ENCODE measurements around the gene MAPKAPK5.
"Not testable (repeated sequence)": the region's sequence is repeated elsewhere in the genome, so short reads cannot be mapped to it uniquely, and the experiment has no call there.

MAPKAPK5 gene

DNA sequence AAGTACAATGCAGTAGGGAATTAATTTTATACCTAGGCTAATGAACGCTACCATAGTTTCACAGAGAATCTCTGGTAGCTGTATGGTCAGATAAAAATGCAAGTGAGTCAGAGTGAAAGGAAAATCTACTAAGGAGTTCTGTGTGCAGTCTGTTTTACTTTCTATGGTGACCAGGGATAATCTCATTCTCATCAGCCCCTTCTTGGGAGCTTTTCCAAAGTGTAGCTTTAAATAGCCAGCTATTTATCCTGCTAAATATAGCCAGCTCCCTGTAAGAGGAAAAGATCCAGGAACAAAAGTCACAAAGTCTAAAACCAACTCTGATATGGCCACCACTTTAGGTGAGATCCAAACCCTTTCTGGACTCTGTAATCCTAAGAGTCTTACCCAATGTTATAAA, 95.4 kb downstream of the MAPKAPK5 start:
- H3K79me2 ChIP-seq (ENCODE audit: insufficient read depth, low read depth), result no peaks in the 10 kb centered on the region
- H2AFZ ChIP-seq (ENCODE audit: low read depth), result no peak overlapping the region
- no peaks in the 10 kb centered on the region for H4K20me1 ChIP-seq (ENCODE audit: insufficient read depth)
- H3K36me3 ChIP-seq (ENCODE audit: insufficient read depth), result no peaks in the 10 kb centered on the region
- no peak overlapping the region for H3K4me2 ChIP-seq
- H3K27me3 ChIP-seq (ENCODE audit: insufficient read depth, low read depth), result no peaks in the 10 kb centered on the region
- TF ChIP-seq, protein P1, sequence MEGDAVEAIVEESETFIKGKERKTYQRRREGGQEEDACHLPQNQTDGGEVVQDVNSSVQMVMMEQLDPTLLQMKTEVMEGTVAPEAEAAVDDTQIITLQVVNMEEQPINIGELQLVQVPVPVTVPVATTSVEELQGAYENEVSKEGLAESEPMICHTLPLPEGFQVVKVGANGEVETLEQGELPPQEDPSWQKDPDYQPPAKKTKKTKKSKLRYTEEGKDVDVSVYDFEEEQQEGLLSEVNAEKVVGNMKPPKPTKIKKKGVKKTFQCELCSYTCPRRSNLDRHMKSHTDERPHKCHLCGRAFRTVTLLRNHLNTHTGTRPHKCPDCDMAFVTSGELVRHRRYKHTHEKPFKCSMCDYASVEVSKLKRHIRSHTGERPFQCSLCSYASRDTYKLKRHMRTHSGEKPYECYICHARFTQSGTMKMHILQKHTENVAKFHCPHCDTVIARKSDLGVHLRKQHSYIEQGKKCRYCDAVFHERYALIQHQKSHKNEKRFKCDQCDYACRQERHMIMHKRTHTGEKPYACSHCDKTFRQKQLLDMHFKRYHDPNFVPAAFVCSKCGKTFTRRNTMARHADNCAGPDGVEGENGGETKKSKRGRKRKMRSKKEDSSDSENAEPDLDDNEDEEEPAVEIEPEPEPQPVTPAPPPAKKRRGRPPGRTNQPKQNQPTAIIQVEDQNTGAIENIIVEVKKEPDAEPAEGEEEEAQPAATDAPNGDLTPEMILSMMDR (conservative IDR thresholded peaks at IDR 0.05; ENCODE audit: low read depth, low read length), result no peak
- H3K4me1 ChIP-seq (ENCODE audit: low read depth, poor library complexity, severe bottlenecking), result peaks cover 15% of the 10 kb centered on the region
- no peak overlapping the region for H3K27ac ChIP-seq
- no peak overlapping the region for H3K9ac ChIP-seq
- no peak overlapping the region for H3K4me3 ChIP-seq (IDR thresholded peaks at IDR 0.05; ENCODE audit: insufficient read depth, low read depth, low read length)

DNA sequence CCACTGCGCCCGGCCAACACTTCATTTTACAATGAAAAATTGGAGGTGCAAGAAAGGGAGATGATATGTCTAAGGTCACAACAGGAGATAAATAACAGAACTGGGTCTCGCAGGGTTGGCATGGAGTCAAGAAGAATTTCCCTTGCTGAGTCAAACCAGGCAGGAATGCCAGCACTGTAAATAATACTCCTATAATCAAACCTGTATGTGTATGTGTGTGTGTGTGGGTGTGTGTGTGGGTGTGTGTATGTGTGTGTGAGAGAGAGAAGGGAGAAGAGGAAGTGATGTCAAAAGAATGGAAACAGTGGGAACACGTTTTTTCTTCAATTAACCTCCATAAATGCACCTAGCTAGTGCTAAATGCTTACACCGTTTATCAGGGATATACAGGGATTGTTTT, 100.5 kb downstream of the MAPKAPK5 start:
- TF ChIP-seq, protein P1 (conservative IDR thresholded peaks at IDR 0.05; ENCODE audit: low read depth, low read length), result no peak

DNA sequence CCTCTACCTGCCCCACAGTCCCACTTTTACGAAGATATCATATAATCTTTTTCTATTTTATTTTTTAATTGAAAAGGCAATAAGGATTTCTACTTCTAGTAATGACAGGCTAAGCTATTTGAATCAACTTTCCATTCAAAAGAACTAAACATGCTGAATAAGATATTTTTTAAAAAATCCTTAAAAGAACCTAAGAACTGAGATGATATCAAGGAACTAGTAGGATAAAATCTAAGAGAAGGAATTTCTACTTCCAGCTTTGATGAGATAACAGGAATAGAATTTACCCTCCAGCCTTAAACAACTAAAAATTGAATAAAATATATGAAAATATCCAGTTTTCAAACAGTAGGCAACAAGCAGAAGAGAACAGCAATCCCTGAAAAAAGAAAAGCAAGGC, 101.9 kb downstream of the MAPKAPK5 start:
- H3K36me3 ChIP-seq (ENCODE audit: insufficient read depth), result no peaks in the 10 kb centered on the region
- H4K20me1 ChIP-seq (ENCODE audit: insufficient read depth), result no peaks in the 10 kb centered on the region
- no peak overlapping the region for H2AFZ ChIP-seq (ENCODE audit: low read depth)
- H3K4me1 ChIP-seq (ENCODE audit: low read depth, poor library complexity, severe bottlenecking), result peaks cover 34% of the 10 kb centered on the region
- H3K79me2 ChIP-seq (ENCODE audit: insufficient read depth, low read depth), result no peaks in the 10 kb centered on the region
- H3K4me2 ChIP-seq, result no peak overlapping the region
- H3K4me3 ChIP-seq (IDR thresholded peaks at IDR 0.05; ENCODE audit: insufficient read depth, low read depth, low read length), result no peak overlapping the region
- TF ChIP-seq, protein P1 (conservative IDR thresholded peaks at IDR 0.05; ENCODE audit: low read depth, low read length), result no peak
- H3K9ac ChIP-seq, result no peak overlapping the region
- no peak overlapping the region for H3K27ac ChIP-seq
- no peaks in the 10 kb centered on the region for H3K27me3 ChIP-seq (ENCODE audit: insufficient read depth, low read depth)

More for the DNA sequence above, 100.5 kb downstream of the MAPKAPK5 start:
- Histone ChIP-seq H3K36me3 (ENCODE audit: insufficient read depth) (no peaks in the 10 kb centered on the region), H3K4me3 (IDR thresholded peaks at IDR 0.05; ENCODE audit: insufficient read depth, low read depth, low read length) (no peak overlapping the region), H3K27ac (no peak overlapping the region), H3K4me1 (ENCODE audit: low read depth, poor library complexity, severe bottlenecking) (peaks cover 40% of the 10 kb centered on the region), H3K4me2 (no peak overlapping the region), H3K27me3 (ENCODE audit: insufficient read depth, low read depth) (no peaks in the 10 kb centered on the region), H3K79me2 (ENCODE audit: insufficient read depth, low read depth) (no peaks in the 10 kb centered on the region), H4K20me1 (ENCODE audit: insufficient read depth) (no peaks in the 10 kb centered on the region), H2AFZ (ENCODE audit: low read depth) (no peak overlapping the region), H3K9ac (no peak overlapping the region)

DNA sequence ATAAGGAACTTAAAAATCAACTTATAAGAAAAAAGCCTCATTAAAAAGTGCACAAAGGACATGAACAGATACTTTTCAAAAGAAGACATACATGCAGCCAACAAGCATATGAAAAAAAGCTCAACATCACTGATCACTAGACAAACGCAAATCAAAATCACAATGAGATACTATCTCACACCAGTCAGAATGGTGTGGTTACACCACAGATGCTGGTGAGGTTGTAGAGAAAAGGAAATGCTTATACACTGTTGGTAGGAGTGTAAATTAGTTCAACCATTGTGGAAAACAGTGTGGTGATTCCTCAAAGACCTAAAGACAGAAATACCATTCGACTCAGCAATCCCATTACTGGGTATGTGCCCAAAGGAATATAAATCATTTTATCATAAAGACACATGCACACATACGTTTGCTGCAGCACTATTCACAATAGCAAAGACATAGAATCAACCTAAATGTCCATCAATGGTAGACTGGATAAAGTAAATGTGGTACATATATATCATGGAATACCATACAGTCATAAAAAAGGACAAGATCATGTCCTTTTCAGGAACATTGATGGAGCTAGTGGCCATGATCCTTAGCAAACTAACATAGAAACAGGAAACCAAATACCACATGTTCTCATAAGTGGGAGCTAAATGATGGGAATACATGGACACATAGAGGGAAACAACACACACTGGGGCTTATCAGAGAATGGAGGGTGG, 109.1 kb downstream of the MAPKAPK5 start:
- not testable (repeated sequence) for H3K36me3 ChIP-seq (ENCODE audit: insufficient read depth); H3K27ac ChIP-seq; H2AFZ ChIP-seq (ENCODE audit: low read depth); H3K9ac ChIP-seq; H3K4me3 ChIP-seq (IDR thresholded peaks at IDR 0.05; ENCODE audit: insufficient read depth, low read depth, low read length); H3K27me3 ChIP-seq (ENCODE audit: insufficient read depth, low read depth); H3K4me2 ChIP-seq; H3K79me2 ChIP-seq (ENCODE audit: insufficient read depth, low read depth); H4K20me1 ChIP-seq (ENCODE audit: insufficient read depth)
- H3K4me1 ChIP-seq (ENCODE audit: low read depth, poor library complexity, severe bottlenecking), result peaks cover 16% of the 10 kb centered on the region

All from KMS-11 (cell line).